HEK293 (cell line): Measurements from ENCODE around the gene LIN54.

Experiments
- CTCF ChIP-seq: fragments of 450-650 bp; formaldehyde crosslinking; IDR thresholded peaks from 2 replicates; pipeline ENCODE4 v1.5.1; 2016; ENCODE audit warnings: missing biosample characterization, missing genetic modification characterization
- YY1 ChIP-seq: fragments of 450-650 bp; formaldehyde crosslinking; IDR thresholded peaks from 2 replicates; pipeline ENCODE4 v1.5.1; 2018; ENCODE audit warnings: missing biosample characterization, missing genetic modification characterization
- ZBTB48 ChIP-seq: fragments of 450-650 bp; formaldehyde crosslinking; IDR thresholded peaks from 2 replicates; pipeline ENCODE4 v1.5.1; 2016; ENCODE audit warnings: missing biosample characterization, missing genetic modification characterization
- ZEB2 ChIP-seq: fragments of 450-650 bp; formaldehyde crosslinking; IDR thresholded peaks from 2 replicates; pipeline ENCODE4 v1.5.1; 2016; ENCODE audit warnings: missing biosample characterization, missing genetic modification characterization
- ZFP37 ChIP-seq: fragments of 450-650 bp; formaldehyde crosslinking; IDR thresholded peaks from 2 replicates; pipeline ENCODE4 v1.5.1; 2016; ENCODE audit warnings: missing biosample characterization, missing genetic modification characterization
- ZNF114 ChIP-seq: fragments of 450-650 bp; formaldehyde crosslinking; IDR thresholded peaks from 2 replicates; pipeline ENCODE4 v1.5.0; 2017; ENCODE audit warnings: missing biosample characterization, missing genetic modification characterization
- ZNF121 ChIP-seq: fragments of 450-650 bp; formaldehyde crosslinking; IDR thresholded peaks from 2 replicates; pipeline ENCODE4 v1.5.1; 2016; ENCODE audit warnings: missing biosample characterization, missing genetic modification characterization
- ZNF16 ChIP-seq: fragments of 450-650 bp; formaldehyde crosslinking; IDR thresholded peaks from 2 replicates; pipeline ENCODE4 v1.5.1; 2016; ENCODE audit warnings: low read depth, missing biosample characterization, missing genetic modification characterization
- ZNF558 ChIP-seq: fragments of 450-650 bp; formaldehyde crosslinking; IDR thresholded peaks from 2 replicates; pipeline ENCODE4 v1.5.1; 2016; ENCODE audit warnings: missing biosample characterization, missing genetic modification characterization
- ZNF621 ChIP-seq: fragments of 450-650 bp; formaldehyde crosslinking; IDR thresholded peaks from 2 replicates; pipeline ENCODE4 v1.5.1; 2017; ENCODE audit warnings: missing biosample characterization, missing genetic modification characterization
- ZNF623 ChIP-seq: fragments of 450-650 bp; formaldehyde crosslinking; IDR thresholded peaks from 2 replicates; pipeline ENCODE4 v1.5.1; 2016; ENCODE audit warnings: missing biosample characterization, missing genetic modification characterization
- ZNF768 ChIP-seq: fragments of 450-650 bp; formaldehyde crosslinking; IDR thresholded peaks from 2 replicates; pipeline ENCODE4 v1.5.1; 2018; ENCODE audit warnings: missing biosample characterization, mild to moderate bottlenecking, missing genetic modification characterization
- TF ChIP-seq, protein P1 (sequence below): fragments of 450-650 bp; formaldehyde crosslinking; IDR thresholded peaks from 2 replicates; pipeline ENCODE4 v1.5.1; 2016; ENCODE audit warnings: missing biosample characterization, missing genetic modification characterization
- TF ChIP-seq, protein P2 (sequence below): fragments of 450-650 bp; formaldehyde crosslinking; IDR thresholded peaks from 2 replicates; pipeline ENCODE4 v1.5.1; 2016; ENCODE audit warnings: missing biosample characterization, missing genetic modification characterization, low read depth

DNA sequence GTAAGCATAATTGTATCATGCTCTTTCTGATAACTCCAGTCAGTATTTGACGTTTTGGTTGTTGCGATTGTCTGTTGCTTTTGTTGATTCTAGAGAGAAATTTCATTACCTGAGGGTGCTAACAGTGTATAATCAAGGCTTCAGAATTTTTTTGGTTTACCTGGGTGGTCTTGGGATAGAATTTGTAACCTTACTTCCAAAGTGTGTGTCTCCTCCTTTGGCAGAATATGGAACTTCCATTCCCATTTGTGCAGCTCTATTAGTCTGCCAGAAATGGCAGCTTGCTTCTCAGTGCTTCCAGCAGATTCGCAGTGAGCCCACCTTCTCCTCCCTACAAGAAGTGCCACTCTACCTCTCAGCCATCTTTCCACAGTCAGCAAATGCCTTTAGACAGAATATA lies 29.6 kb upstream of the LIN54 start:
- TF ChIP-seq CTCF (tag by site-specific recombination) (no peak), ZBTB48 (tag by site-specific recombination) (no peak), YY1 (no peak), ZFP37 (tag by site-specific recombination) (no peak), ZNF16 (tag by site-specific recombination) (no peak), ZNF558 (tag by site-specific recombination) (no peak), ZNF623 (tag by site-specific recombination) (no peak), ZNF621 (tag by site-specific recombination) (no peak), ZNF121 (tag by site-specific recombination) (no peak), ZEB2 (tag by site-specific recombination) (no peak), ZNF768 (tag by site-specific recombination) (no peak), ZNF114 (tag by site-specific recombination) (no peak)
- TF ChIP-seq, protein P1, sequence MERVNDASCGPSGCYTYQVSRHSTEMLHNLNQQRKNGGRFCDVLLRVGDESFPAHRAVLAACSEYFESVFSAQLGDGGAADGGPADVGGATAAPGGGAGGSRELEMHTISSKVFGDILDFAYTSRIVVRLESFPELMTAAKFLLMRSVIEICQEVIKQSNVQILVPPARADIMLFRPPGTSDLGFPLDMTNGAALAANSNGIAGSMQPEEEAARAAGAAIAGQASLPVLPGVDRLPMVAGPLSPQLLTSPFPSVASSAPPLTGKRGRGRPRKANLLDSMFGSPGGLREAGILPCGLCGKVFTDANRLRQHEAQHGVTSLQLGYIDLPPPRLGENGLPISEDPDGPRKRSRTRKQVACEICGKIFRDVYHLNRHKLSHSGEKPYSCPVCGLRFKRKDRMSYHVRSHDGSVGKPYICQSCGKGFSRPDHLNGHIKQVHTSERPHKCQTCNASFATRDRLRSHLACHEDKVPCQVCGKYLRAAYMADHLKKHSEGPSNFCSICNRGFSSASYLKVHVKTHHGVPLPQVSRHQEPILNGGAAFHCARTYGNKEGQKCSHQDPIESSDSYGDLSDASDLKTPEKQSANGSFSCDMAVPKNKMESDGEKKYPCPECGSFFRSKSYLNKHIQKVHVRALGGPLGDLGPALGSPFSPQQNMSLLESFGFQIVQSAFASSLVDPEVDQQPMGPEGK = no peak
- TF ChIP-seq, protein P2, sequence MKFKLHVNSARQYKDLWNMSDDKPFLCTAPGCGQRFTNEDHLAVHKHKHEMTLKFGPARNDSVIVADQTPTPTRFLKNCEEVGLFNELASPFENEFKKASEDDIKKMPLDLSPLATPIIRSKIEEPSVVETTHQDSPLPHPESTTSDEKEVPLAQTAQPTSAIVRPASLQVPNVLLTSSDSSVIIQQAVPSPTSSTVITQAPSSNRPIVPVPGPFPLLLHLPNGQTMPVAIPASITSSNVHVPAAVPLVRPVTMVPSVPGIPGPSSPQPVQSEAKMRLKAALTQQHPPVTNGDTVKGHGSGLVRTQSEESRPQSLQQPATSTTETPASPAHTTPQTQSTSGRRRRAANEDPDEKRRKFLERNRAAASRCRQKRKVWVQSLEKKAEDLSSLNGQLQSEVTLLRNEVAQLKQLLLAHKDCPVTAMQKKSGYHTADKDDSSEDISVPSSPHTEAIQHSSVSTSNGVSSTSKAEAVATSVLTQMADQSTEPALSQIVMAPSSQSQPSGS (tag by site-specific recombination) = no peak
